PC-3 (cell line): ENCODE results near the gene CAMK1G.

ENCODE experiments used
- CTCF ChIP-seq: fragments of 300-600 bp; sonication (generic); conservative IDR thresholded peaks from 2 replicates; pipeline ENCODE4 v1.5.1; 2017; ENCODE audit warnings: antibody characterized with exemption, low read depth, mild to moderate bottlenecking, low read length
- EZH2phosphoT487 ChIP-seq: fragments of 300-600 bp; sonication (generic); IDR thresholded peaks from 2 replicates; pipeline ENCODE4 v1.6.1; 2018; ENCODE audit warnings: mild to moderate bottlenecking, antibody characterized with exemption, low read length, borderline replicate concordance

DNA sequence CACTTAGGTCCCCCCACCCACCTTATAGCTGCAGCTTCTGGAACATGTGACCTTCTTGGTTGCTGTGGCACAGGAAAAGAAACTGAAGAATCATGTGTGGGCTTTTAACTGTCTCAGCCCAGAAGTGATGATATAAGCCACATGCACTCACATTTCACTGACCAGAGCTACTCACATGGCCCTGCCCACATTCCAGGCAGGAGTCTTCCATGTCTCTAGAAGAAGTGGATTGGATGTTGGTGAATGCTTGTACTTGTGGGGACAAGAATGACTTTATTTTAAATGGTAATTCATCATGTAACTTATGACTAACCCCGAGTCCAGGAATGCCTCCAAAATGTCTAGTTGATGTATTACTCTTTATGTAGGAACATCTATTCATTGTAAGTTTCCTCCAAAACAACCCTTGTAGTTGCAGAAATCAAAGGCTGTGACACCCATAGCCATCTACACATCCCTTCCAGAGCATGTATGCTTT, 15.8 kb upstream of the CAMK1G start:
- TF ChIP-seq CTCF (no peak), EZH2phosphoT487 (no peak)
